GM19455 (cell line): ENCODE data around the gene AAGAB.
"Not testable (repeated sequence)": the region's sequence is repeated elsewhere in the genome, so short reads cannot be mapped to it uniquely, and the experiment has no call there.

ENCODE experiments used
- ATAC-seq: cut with Tn5 transposase; IDR thresholded peaks from one replicate; pipeline ENCODE4 v1.9.1; 2021; ENCODE audit not compliant: unreplicated experiment

AAGAB gene

GRCh38 chr15:67154249-67154648, 100.2 kb downstream of the AAGAB start:
- ATAC-seq, result no peak

- not testable (repeated sequence) for ATAC-seq
These were observed 101.4 kb downstream of the AAGAB start for GRCh38 chr15:67153044-67153443.

GRCh38 chr15:67152429-67152828, 102.0 kb downstream of the AAGAB start:
- no peak for ATAC-seq
